IPS DF 4.7 (cell line): ENCODE measurements around the gene HRAS.

Source experiments
- DNase-seq: peaks from one replicate; pipeline ENCODE4 v3.0.0-alpha.2; 2013; ENCODE audit warnings: low spot score; ENCODE audit errors: extremely low read depth

HRAS gene

DNA sequence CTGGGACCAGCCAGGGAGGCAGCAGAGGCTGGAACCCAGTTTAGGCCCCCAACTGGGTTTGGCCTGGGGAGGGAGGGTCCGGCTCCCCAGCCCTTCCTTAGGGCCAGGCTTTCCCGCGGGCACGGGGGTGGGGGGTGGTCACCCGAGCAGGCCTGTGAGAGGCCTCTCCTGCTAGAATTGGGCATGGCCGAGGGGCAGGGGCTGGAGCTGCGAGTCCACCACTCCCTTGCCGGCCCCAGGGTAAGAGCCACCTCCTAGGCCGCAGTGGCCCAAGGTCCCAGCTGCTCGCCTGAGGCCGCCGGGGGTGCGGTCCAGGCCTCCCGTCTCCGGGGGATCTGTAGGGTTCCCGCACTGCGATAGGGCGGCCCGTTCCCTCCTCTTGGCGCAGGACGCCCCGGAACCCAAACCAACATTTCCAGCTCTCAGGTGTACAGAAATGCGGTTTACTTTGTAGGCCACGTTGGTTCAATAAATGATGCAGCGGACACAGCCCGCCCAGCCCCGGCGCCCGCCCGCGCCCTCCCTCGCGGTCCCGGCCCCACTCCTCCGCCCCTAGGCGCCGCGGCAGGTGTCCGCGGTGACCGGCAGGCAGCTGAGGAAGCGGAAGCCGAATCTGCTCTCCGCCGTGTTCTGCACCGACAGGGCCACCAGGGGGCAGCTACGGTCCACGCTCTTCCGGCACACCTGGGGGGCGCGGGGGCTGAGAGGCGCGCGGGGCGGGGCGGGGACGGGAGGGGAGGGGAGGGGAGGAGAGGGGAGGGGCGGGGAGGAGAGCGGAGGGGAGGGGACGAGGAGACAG, 19.3 kb upstream of the HRAS start:
- DNase-seq = no peak

DNA sequence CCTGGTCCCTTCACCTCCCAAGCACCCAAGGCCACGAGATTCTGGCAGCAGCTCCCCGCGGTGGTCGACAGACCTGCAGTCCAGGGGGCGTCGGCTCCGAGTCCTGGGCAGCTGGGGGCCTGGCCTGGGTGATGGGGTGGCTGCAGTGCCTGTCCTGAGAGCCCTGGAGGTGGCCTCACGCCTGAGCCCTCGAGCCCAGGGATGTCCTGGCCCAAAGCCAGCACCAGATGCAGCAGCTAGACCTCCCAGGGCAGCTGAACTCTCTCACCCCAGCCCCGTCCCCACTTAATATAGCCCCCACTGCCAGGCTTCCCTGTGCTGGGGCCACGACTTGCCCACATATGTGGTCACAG, 18.6 kb upstream of the HRAS start:
- DNase-seq = no peak

- DNase-seq = no peak
These were observed 18.0 kb upstream of the HRAS start for GRCh38 chr11:553083-553987.

DNA sequence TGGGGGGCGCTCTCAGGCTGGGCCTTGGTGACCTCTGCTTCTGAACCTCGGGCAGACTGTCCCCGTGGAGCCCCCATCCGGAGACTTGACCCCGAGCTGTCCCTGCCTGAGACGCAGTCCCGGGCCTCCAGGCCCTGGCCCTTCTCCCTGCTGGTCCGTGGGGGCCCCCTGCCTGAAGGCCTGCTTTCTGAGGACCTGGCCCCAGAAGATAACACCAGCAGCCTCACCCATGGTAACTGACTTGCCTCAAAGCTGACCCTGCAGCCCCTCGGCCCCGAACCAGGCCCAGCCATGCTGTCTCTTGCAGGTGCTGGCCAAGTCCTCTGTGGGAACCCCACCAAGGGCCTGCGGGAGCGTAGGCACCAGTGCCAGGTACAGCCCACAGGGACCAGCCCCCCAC, 16.2 kb upstream of the HRAS start:
- DNase-seq = no peak

GRCh38 chr11:551131-551530, 15.8 kb upstream of the HRAS start:
- no peak for DNase-seq

DNA sequence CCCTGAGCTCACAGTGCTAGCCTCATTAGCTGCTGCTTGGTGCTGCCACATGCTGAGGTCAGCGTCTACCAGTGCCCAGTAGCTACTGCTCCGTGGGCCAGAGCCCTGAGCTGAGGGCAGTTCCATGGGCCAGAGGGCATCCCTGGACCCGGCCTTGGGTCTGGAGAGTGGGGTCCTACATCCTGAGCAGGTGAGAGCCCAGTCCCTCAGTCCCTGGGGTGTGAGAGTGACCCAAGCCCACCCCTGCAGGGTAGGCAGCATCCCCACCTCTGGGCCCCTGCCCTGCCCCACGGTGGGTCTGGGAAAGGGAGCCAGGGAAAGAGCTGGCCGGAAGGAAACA, 15.3 kb upstream of the HRAS start:
- no peak for DNase-seq

DNA sequence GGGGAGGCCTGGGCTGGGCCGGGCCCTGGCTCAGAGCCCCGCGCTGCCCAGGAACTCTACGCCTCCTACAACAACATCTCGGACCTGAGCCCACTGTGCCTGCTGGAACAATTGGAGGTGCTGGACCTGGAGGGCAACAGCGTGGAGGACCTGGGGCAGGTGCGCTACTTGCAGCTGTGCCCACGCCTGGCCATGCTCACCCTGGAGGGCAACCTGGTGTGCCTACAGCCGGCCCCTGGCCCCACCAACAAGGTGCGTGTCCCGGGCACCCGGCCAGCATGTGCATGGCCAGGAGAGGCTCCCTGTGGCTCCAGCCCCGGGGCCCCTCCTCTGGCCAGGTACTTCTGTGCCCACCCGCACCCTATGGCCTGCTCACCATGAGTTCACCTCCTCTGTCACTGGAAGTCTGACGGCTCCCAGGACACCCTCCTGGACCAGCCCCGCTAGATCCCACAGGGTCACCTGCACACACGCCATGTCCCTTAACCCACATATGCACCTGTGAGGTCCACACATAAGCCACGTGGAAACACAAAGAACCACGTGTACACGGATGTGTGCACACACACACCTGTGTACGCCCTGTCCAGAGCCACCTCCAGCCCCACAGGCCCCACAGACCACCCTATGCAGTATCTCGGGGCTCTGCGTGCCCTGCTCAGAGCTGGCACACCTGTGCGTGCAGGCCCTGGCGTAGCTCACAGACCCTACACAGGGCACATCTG, 14.8 kb upstream of the HRAS start:
- no peak for DNase-seq

DNA sequence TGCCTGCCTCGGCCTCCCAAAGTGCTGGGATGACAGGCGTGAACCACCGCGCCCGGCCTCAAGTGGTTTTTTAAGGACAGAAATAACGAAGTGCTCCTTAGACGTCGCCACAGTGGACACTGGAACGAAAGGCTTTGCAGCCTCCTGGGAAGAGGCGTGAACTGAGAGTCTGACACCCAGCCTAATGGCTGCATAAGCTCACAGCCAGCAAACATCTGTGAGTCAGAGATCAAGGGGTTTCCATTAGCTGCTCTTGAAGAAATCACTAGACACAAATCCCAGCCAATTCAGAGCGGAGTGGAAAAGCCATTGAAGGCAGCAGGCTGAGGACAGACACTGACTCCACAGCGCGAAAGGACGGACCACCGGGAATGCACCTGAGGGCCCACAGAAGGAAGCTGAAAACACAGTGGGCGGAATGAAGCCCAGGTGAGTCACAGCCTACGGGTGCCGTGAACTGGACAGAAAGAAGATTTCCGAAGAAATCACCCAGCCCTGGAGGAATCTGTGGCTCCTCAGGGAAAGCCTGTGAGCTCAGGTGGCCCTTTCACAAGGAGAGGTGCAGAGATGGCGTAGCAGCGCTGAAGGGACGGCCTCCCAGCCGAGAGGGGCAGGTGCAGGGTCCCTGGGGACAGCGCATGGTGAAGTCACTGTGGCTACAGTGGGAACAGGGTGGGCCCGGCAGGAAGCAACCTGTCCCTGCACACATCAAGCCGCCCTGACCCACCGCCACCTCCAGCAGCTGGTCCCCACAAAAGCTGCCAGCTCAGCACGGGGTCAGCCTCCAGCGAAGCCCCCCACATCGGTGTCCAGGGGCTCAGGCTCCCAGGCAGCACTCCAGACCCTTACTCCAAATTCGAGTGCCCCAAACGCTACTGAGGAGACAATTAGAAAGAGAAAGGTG, 13.6 kb upstream of the HRAS start:
- DNase-seq = no peak

DNA sequence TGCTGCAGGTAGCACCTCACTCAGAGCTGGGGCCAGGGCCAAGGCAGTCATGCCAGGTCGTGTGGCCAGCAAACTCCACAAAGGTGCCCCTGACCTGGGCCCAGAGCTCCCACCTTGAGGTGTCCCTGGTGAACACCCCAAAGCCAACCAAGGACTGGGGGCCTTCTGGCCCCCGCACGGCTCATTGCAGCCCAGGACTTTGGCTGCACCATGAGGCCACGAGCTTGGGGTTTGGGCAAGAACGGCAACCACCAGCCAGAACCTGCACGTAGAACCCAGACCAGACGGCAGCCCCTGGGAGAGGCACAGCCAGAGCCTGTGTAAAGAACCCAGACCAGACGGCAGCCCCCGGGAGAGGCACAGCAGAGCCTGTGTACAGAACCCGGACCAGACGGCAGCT, 9.8 kb upstream of the HRAS start:
- no peak for DNase-seq

DNA sequence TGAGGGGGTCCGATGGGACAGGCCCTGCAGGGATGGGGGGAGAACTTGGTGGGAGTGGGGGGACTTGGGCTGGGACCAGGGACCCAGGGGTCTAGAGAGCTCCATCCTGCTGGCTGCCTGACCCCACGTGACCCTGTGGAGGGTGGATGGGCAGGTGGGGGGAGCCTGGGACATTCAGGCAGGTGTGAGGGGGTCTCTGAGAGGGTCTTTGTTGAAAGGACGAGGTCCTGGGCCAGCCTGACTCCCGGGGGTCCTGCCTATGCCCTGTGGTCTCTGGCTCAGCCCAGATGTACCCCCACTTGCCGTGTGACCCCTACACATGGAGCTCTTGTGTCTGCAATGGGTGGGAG, 9.4 kb upstream of the HRAS start:
- no peak for DNase-seq

- DNase-seq = no peak
These were observed 6.1 kb upstream of the HRAS start for GRCh38 chr11:541433-541885.

GRCh38 chr11:540583-541432, 5.4 kb upstream of the HRAS start:
- no peak for DNase-seq

DNA sequence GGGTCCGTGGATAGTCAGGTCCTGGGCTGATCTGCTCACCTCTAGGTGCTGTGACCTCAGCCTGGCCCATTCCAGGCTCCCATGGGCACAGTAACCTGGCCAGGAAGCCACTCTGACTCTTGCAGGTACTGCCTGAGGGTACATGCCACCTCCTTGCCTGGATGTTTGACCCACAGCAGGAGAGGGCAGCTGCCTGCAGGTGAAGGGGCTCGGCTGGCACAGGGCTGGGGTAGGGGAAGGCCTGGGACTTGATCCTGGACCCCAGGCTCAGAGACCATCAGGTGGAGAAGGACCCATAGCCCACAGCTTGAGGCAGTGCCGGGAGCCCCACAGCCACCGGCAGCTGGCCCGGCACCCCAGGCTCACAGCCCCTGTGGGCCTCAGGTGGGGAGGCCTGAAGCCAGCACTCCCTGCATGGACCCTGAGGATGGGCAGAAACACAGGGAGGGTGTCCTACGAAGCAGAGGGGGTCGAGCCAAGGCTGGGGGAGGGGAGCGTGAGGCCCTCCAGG, 4.7 kb upstream of the HRAS start:
- DNase-seq = no peak

DNA sequence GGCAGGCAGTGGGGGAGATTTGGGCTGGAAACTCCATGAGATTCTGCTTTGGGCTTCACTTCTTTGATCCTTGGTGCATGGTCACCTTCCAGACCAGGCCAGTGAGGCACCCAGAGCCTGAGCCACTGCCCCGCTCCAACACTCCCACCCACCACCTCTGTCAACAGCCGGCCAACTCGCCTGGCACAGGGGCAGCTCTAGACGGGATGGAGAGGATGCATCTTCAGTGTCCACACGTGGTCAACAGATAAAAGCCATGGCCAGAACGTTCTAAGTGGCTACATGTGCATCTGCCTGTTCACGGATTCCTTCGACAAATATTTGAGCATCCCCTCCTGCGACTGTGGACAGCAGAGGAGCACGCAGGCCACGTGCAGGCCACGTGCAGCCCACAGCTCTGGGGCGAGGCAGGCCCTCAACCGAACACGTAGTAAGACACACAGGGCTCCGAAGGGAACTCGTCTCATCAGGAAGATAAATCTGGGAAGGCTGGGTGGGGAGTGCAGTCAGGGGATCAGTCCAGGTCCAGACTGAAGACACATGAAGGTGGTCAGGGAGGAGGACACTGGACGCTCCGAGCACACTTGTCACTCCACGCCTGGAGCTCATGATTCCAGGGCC, 3.2 kb upstream of the HRAS start:
- DNase-seq = no peak

DNA sequence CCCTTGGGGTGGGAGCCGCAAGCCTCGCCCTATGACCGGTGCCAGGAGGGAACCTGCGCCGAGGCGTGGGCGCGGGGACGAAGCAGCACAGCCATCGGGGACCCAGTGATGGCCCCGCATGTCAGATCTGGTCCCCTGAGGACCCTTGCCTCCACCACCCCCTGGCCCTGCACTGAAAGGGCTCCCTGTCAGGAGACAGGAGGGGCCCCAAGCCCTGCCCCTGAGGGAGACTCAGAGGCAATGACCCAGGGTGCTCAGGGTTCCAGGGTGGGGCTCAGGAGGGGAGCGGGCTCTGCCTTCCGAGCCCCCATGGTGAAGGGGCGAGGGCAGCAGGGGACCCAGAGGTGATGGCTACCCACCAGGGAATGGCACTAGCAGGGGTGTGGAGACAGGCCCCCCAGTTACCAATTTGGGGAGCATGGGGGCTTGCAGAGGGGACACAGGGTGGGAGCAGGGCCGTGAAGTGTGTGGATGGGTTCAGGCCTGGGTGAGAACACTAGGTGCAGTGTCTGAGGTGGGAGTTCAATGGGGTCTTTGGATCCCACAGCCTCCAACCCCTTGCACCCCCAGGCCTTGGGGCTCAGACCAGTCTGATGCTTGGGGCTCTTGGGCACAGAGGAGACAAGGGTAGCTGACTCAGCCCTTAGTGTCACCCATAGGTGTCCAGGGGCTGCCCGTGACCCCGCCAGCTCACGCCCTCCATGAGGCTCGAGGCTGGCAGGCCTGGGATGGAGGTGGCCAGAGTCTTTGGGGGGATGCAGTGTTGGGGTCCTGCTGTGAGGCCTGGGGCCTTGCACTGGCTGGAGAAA, 2.5 kb upstream of the HRAS start:
- no peak for DNase-seq

- DNase-seq = no peak
These were observed 1.7 kb upstream of the HRAS start, which contains the start of gene LRRC56 for GRCh38 chr11:536841-537621. LRRC56 (plus strand) TSS chr11:537527; CDS start chr11:540685, 3,158 bp downstream.

DNA sequence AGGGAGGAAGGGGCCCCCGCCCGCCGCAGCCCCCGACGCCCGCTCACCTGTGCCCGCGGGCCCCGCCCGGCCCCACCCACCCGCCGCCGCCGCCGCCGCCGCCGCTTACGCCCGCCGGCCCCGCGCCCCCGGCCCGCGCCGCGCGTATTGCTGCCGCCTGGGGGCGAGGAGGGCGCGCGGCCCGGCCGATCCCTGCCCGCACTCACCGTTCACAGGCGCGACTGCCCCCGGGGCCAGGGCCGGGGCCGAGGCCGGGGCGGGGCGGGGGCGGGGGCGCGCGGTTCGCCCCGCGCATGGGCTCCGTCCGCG, 212 bp downstream of the HRAS start:
- no peak for DNase-seq
